Stimulated activated CD4-positive, alpha-beta T cell treated with anti-CD3 and anti-CD28 coated beads, TNF-alpha, amount 100 ng/mL, for 1 hour (primary cell): ENCODE data around the gene GPR108.
"Not testable (repeated sequence)": the region's sequence is repeated elsewhere in the genome, so short reads cannot be mapped to it uniquely, and the experiment has no call there.

Experiments
- DNase-seq, 3 donors: peaks; one replicate each; pipeline ENCODE4 v3.0.0-alpha.2; 2020; ENCODE audit warnings: low read depth in 3 of 3, low spot score in 1 of 3

The GPR108 gene

GRCh38 chr19:6761053-6761676, 23.8 kb upstream of the GPR108 start:
- no peak for DNase-seq

GRCh38 chr19:6760606-6761005, 23.2 kb upstream of the GPR108 start:
- DNase-seq: no peak

DNA sequence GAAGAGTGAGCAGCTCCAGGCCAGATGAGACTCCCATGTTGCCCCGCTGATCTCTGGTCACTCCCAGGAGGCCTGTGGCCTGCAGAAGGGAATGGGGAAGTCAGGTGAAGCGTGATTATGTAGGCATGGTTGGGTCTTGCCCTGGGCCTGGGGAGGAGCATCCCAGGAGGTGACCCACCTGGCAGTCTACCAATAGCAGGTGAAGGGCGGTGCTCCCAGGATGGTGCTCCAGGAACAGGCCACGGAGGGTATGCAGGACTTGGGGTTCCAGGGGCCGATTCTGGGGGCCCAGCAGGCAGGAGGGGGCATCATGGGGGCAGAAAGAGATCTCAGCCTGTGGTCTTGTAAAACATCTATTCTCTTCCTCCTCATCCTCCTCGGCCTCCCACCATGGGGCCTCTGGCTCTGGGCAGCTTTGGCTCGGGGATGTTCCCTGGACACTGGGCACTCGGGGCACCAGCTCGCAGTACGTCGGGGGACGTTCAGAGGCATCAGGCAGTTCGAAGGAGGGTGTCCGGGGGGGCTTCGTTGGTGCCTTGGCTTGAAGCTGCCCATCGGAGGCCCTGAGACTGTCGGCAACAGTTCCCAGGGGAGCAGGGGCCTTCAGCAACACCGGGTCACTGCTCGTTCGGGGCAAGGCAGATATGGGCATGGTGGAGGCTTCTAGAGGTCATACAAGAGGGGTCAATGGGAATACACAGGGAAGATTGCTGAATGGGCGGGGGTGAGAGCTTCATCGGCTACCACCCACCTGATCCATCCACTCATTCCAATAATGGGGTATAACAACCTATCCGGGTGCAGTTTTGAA, 17.5 kb upstream of the GPR108 start:
- no peak for DNase-seq

DNA sequence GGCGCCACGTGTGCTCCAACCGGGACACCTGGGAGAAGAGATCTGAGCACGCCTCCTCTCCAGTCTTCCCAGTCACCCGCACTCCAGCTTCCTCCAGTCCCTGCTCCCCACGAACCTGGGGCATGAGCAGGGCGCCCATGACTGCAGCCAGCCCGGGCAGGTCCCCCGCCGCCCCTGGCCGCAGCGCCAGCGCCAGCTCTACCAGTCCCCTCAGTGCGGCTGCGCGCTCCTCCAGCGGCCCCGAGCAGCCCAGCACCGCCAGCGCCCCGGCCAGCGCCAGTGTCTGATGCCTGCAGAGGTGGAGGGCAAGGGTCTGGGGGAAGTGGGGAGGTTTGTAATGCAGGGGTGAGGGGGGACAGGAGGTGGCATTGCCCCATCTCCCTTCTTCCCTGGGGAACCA, 16.8 kb upstream of the GPR108 start:
- DNase-seq: no peak

- peak; percentile 46 to 76 (median 49) for DNase-seq
Measured at GRCh38 chr19:6753178-6754031, 16.0 kb upstream of the GPR108 start.

GRCh38 chr19:6752256-6753177, 15.1 kb upstream of the GPR108 start:
- no peak for DNase-seq

- no peak for DNase-seq
Measured at GRCh38 chr19:6751189-6751588, 13.8 kb upstream of the GPR108 start.

GRCh38 chr19:6750062-6750461, 12.7 kb upstream of the GPR108 start:
- DNase-seq: no peak

- DNase-seq: not testable (repeated sequence)
Measured at GRCh38 chr19:6748543-6748942, 11.2 kb upstream of the GPR108 start.

- no peak for DNase-seq
Measured at GRCh38 chr19:6745965-6746364, 8.6 kb upstream of the GPR108 start.

- DNase-seq: no peak
Measured at GRCh38 chr19:6744381-6745301, 7.3 kb upstream of the GPR108 start.

DNA sequence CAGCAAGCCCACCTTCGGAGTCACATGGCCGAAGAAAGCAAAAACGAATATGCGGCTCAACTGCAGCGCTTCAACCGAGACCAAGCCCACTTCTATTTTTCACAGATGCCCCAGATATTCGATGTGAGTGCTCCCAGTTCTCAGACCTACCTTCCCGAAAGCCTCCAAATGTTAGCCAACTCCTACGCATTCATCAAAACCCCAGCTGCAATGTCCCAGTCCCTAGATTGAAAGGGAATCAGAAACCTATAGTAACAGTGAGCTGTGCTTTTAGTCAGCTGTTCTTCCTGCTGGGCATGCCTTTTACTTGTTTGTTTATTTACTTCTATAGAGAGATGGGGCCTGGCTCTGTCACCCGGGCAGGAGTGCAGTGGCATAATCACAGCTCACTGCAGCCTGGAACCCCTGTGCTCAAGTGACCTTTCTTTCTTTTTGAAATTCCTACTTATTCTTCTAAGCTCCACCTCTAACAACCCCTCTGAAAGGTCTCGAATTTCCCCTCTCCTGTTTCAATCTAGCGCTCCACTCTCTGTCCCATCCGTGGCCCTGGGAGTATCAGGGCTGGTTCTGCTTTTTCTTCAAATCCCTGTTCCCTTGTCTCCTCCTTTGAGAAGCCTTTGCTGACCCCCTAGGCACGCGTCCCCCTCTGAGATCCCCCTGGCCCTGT, 6.5 kb upstream of the GPR108 start:
- no peak for DNase-seq

DNA sequence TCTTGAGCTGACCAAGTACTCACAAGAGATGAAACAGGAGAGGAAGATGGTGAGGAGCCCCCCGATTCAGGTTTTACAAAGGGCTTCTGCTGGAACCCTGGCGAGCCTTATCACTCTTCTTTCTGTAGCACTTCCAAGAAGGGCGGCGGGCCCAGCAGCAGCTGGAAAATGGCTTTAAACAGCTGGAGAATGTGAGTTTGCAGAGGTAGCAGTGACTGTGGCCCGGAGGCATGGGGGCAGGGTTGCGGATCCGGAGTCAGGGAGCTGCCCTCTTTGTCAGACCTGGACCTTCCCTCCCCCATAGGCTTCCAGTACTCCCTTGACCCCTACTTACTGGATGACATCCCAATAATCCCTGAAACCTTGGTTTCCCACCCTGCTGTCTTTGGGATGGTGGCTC, 5.7 kb upstream of the GPR108 start:
- DNase-seq: no peak

- DNase-seq: no peak
Measured at GRCh38 chr19:6740589-6741343, 3.4 kb upstream of the GPR108 start.

DNA sequence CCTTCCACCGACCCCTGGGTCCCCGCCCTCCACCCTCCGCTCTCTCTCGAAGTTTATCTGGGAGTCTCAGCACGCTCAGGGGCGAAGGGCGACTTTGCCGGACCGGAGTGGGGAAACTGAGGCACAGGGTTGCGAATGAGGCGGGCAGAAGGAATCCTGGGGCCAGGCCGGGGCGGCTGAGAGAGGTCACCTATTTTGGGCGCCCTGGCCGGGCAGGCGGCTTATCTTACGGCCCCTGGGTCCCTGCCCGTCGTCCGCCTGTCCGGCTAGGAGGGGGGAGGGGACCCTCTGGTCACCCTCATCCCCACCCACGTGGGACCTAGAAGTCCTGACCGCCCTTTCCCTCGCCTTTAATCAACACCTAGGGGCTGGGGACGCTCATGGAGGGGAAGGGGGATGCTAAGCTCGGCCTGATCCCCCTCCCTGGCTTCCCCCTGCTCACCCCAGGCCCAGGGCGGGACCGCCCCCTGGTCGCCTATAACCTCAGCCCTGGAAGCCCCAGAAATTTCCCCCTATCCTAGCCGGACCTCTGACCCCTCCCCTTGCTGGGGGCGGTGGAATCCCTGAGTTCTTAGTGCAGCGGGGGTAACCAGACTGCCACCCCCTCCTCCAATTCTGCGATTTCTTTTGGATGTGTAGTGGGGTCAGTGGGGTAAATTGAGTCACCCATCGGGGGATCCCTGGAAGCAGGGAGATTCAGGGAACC, 2.7 kb upstream of the GPR108 start:
- no peak for DNase-seq

GRCh38 chr19:6739390-6739882, 2.1 kb upstream of the GPR108 start, which contains the start of gene TRIP10:
Gene TRIP10, plus strand, starts transcription at chr19:6739680. Its CDS starts 82 bp downstream, at chr19:6739762.
- DNase-seq: peak; percentile 56 to 78 (median 77)

DNA sequence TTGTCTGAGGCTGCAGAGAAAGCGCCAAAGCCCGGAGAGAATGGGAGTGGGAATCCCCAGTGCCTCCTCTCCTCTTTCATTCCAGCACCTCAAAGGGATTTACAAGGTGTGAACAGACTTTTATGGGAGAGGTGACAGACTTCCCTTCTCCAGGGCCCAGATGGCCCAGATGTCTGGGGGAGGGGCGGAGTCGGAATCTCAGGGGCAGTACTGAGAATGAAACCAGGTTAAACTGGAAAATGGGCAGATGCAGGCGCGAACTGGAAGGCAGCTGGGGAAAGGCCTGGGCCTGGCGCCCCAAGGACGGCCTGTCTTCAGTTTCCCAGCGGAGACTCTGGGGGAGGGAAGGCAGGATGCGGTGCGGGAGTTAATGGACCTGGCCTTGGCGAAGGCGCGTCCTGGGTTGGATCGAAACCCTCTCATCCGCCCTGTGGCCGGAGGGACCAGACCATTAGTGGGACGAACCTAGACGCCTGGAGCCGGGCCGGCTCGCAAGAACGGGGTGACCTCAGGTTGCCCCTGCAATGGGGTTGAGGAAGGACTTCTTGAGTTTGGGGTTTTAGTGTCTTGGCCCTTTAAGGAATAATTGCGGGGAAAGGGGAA, 1.5 kb upstream of the GPR108 start:
- peak in 1 of 3 donors; percentile 24 for DNase-seq
